Measurements from ENCODE around the gene EXD1. TPM values are rescaled to one million over a fixed set of nuclear protein-coding genes. Genes with fewer than 3 reads are reported as not detected.
"Not testable (repeated sequence)": the region's sequence is repeated elsewhere in the genome, so short reads cannot be mapped to it uniquely, and the experiment has no call there.

Gene EXD1
- total RNA-seq, 4 donors from 2014 or later, result not detected

- Histone ChIP-seq H3K9me3 (no peaks in the 10 kb centered on the region), H3K4me3 (no peak overlapping the region), H3K27me3 (no peaks in the 10 kb centered on the region), H3K4me1 (peaks cover 0 to 45% (median 18%) of the 10 kb centered on the region in 4 donors), H3K36me3 (peaks cover 0 to 6% (median 0%) of the 10 kb centered on the region in 4 donors), H3K27ac (no peak overlapping the region)
- WGBS, 2 donors (ENCODE audit: low coverage in 1 of 2), result 70 to 72% methylated on average over 3 to 4 of the region's 4 CpGs
- TF ChIP-seq POLR2A (IDR thresholded peaks at IDR 0.05), result no peak
- no peak for TF ChIP-seq CTCF (IDR thresholded peaks at IDR 0.05)
- TF ChIP-seq EP300 (IDR thresholded peaks at IDR 0.05; ENCODE audit: low read depth), result no peak
- TF ChIP-seq POLR2AphosphoS5 (IDR thresholded peaks at IDR 0.05), result no peak
- no peak for DNase-seq
- intact Hi-C loops (cut with DNase I; ENCODE audit: low total_unique reads) (no loop called here), in situ Hi-C loops (cut with MboI; ENCODE audit: low pct_ligation_motif_present in 1 of 4, low pct_unique_long_range_greater_than_20kb in 1 of 4, low sequenced_read_pairs in 3 of 4) (no loop called here)
These were observed 24.0 kb upstream of the EXD1 start for GRCh38 chr15:41254560-41254959.

GRCh38 chr15:41251411-41251810, 20.9 kb upstream of the EXD1 start:
- Histone ChIP-seq H3K9me3 (no peaks in the 10 kb centered on the region), H3K36me3 (peaks cover 0 to 13% (median under 1%) of the 10 kb centered on the region in 4 donors), H3K27ac (peak overlapping the region; percentile 5 to 80 (median 65)), H3K4me3 (no peak overlapping the region), H3K4me1 (peaks cover 0 to 31% (median 5%) of the 10 kb centered on the region in 4 donors), H3K27me3 (no peaks in the 10 kb centered on the region)
- TF ChIP-seq EP300 (IDR thresholded peaks at IDR 0.05; ENCODE audit: low read depth) (no peak), CTCF (IDR thresholded peaks at IDR 0.05) (no peak), POLR2AphosphoS5 (IDR thresholded peaks at IDR 0.05) (no peak), POLR2A (IDR thresholded peaks at IDR 0.05) (no peak)
- intact Hi-C loops (cut with DNase I; ENCODE audit: low total_unique reads) (no loop called here), in situ Hi-C loops (cut with MboI; ENCODE audit: low pct_ligation_motif_present in 1 of 4, low pct_unique_long_range_greater_than_20kb in 1 of 4, low sequenced_read_pairs in 3 of 4) (no loop called here)
- WGBS, 2 donors (ENCODE audit: low coverage in 1 of 2), result 60 to 94% methylated on average over 1 to 5 of the region's 5 CpGs
- DNase-seq, result no peak

GRCh38 chr15:41250745-41251144, 20.2 kb upstream of the EXD1 start:
- WGBS, 2 donors (ENCODE audit: low coverage in 1 of 2), result 46 to 54% methylated on average over 7 to 8 of the region's 8 CpGs
- H3K4me3 ChIP-seq; H3K27me3 ChIP-seq; H3K9me3 ChIP-seq; intact Hi-C loops (cut with DNase I; ENCODE audit: low total_unique reads); in situ Hi-C loops (cut with MboI; ENCODE audit: low pct_ligation_motif_present in 1 of 4, low pct_unique_long_range_greater_than_20kb in 1 of 4, low sequenced_read_pairs in 3 of 4): not testable (repeated sequence)
- Histone ChIP-seq H3K27ac (peak overlapping the region; percentile 55 to 80 (median 65)), H3K36me3 (peaks cover 0 to 17% (median 2%) of the 10 kb centered on the region in 4 donors), H3K4me1 (peaks cover 0 to 27% (median 5%) of the 10 kb centered on the region in 4 donors)
- peak; percentile 48 for DNase-seq

- no peaks in the 10 kb centered on the region for H3K9me3 ChIP-seq
- 57 to 78% methylated on average over 3 to 6 of the region's 6 CpGs for WGBS, 2 donors (ENCODE audit: low coverage in 1 of 2)
- H3K4me1 ChIP-seq, result peaks cover 0 to 24% (median 17%) of the 10 kb centered on the region in 4 donors
- TF ChIP-seq POLR2AphosphoS5 (IDR thresholded peaks at IDR 0.05), result peak in 2 of 3 donors; percentile 41 to 55
- no peak for TF ChIP-seq CTCF (IDR thresholded peaks at IDR 0.05)
- peak; percentile 43 for TF ChIP-seq POLR2A (IDR thresholded peaks at IDR 0.05)
- TF ChIP-seq EP300 (IDR thresholded peaks at IDR 0.05; ENCODE audit: low read depth), result no peak
- peak overlapping the region; percentile 67 to 77 (median 72) for H3K27ac ChIP-seq
- intact Hi-C loops (cut with DNase I; ENCODE audit: low total_unique reads), result no loop called here
- no peaks in the 10 kb centered on the region for H3K27me3 ChIP-seq
- in situ Hi-C loops (cut with MboI; ENCODE audit: low pct_ligation_motif_present in 1 of 4, low pct_unique_long_range_greater_than_20kb in 1 of 4, low sequenced_read_pairs in 3 of 4), result no loop called here
- peaks cover 0 to 12% (median 4%) of the 10 kb centered on the region in 4 donors for H3K36me3 ChIP-seq
- peak; percentile 58 for DNase-seq
- no peak overlapping the region for H3K4me3 ChIP-seq
These were observed 10.8 kb upstream of the EXD1 start for GRCh38 chr15:41241221-41241964.

Data from transverse colon (tissue), 4 donors.